Activated CD8-positive, alpha-beta memory T cell treated with anti-CD3 and anti-CD28 coated beads for 24 hours (primary cell): ENCODE results near the gene TRMT6.

Experiments used
- DNase-seq: peaks from one replicate; pipeline ENCODE4 v3.0.0-alpha.2; 2020

Gene TRMT6

GRCh38 chr20:5947276-5947675 lies 3.1 kb downstream of the TRMT6 start:
- no peak for DNase-seq

- no peak for DNase-seq
These were observed 4.4 kb downstream of the TRMT6 start for GRCh38 chr20:5945963-5946362.

GRCh38 chr20:5938456-5939029 lies 11.8 kb downstream of the TRMT6 start:
- DNase-seq, result no peak

GRCh38 chr20:5936238-5936637 lies 14.1 kb downstream of the TRMT6 start:
- no peak for DNase-seq

- no peak for DNase-seq
These were observed 14.9 kb downstream of the TRMT6 start for GRCh38 chr20:5935384-5935783.

GRCh38 chr20:5933802-5934436 lies 16.4 kb downstream of the TRMT6 start:
- DNase-seq, result no peak

GRCh38 chr20:5932796-5933195 lies 17.5 kb downstream of the TRMT6 start:
- DNase-seq, result no peak

- DNase-seq, result no peak
These were observed 18.9 kb downstream of the TRMT6 start for GRCh38 chr20:5931411-5931810.

GRCh38 chr20:5928836-5929715 lies 21.3 kb downstream of the TRMT6 start:
- DNase-seq, result no peak

- DNase-seq, result no peak
These were observed 22.4 kb downstream of the TRMT6 start for GRCh38 chr20:5927749-5928462.

GRCh38 chr20:5925551-5925950 lies 24.8 kb downstream of the TRMT6 start:
- no peak for DNase-seq

- DNase-seq, result no peak
These were observed 26.8 kb downstream of the TRMT6 start for GRCh38 chr20:5923493-5923892.

- DNase-seq, result no peak
These were observed 29.8 kb downstream of the TRMT6 start for GRCh38 chr20:5920581-5920980.

- no peak for DNase-seq
These were observed 30.4 kb downstream of the TRMT6 start for GRCh38 chr20:5919626-5920544.

- DNase-seq, result no peak
These were observed 31.3 kb downstream of the TRMT6 start for GRCh38 chr20:5918856-5919625.

GRCh38 chr20:5914859-5915258 lies 35.5 kb downstream of the TRMT6 start:
- DNase-seq, result no peak

GRCh38 chr20:5913166-5913565 lies 37.2 kb downstream of the TRMT6 start:
- DNase-seq, result no peak

GRCh38 chr20:5910186-5910585 lies 40.1 kb downstream of the TRMT6 start:
- no peak for DNase-seq

- DNase-seq, result no peak
These were observed 41.4 kb downstream of the TRMT6 start for GRCh38 chr20:5908981-5909380.

- DNase-seq, result no peak
These were observed 49.4 kb downstream of the TRMT6 start for GRCh38 chr20:5900908-5901307.

GRCh38 chr20:5899444-5899843 lies 50.9 kb downstream of the TRMT6 start:
- no peak for DNase-seq

GRCh38 chr20:5895626-5896025 lies 54.7 kb downstream of the TRMT6 start:
- no peak for DNase-seq
